Ovary (tissue), 3 donors: Measurements from ENCODE around the gene SLC26A2.

Experiments
- CTCF ChIP-seq, 3 donors: fragments of 450-650 bp in 2 of 3; fragments of 200-600 bp in 1 of 3; IDR thresholded peaks; one replicate each; pipeline versions ENCODE4 v1.5.1 to v1.8.0; 2016 to 2022; ENCODE audit warnings: antibody characterized with exemption in 3 of 3, mild to moderate bottlenecking in 1 of 3
- POLR2A ChIP-seq: fragments of 450-650 bp; IDR thresholded peaks from one replicate; pipeline ENCODE4 v1.6.1; 2017; ENCODE audit warnings: antibody characterized with exemption, mild to moderate bottlenecking, moderate library complexity
- donor health status: DM: no; HTN: no; CAD: no.

DNA sequence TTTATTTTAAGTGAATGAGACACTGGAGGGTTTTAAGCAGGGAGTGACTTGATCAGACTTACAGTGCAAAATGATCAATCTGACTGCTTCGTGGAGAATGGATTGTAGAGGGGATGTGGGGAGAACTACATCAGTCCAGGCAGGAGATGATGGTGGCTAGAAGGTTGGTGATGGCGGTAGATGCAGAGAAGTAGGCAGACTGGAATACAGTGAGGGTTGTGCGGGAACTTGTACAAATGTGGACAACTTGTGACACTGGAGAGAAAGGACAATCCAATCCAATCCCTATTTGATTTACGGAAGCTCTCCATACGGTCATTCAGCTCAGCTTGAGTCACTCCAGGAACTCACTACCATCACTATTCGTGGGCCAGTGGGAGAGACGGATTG, 39.3 kb downstream of the SLC26A2 start:
- TF ChIP-seq CTCF (IDR thresholded peaks at IDR 0.05) (no peak), POLR2A (no peak)
